ENCODE measurements around the gene SERPINB6. TPM values are rescaled to one million over a fixed set of nuclear protein-coding genes. Genes with fewer than 3 reads are reported as not detected.
"Not testable (repeated sequence)": the region's sequence is repeated elsewhere in the genome, so short reads cannot be mapped to it uniquely, and the experiment has no call there.

The SERPINB6 gene
- polyA plus RNA-seq, 3 donors, result 82.2 to 86.0 (median 84.7) TPM

- no peak for DNase-seq
Observed at GRCh38 chr6:2984738-2985406, 13.5 kb upstream of the SERPINB6 start.

DNA sequence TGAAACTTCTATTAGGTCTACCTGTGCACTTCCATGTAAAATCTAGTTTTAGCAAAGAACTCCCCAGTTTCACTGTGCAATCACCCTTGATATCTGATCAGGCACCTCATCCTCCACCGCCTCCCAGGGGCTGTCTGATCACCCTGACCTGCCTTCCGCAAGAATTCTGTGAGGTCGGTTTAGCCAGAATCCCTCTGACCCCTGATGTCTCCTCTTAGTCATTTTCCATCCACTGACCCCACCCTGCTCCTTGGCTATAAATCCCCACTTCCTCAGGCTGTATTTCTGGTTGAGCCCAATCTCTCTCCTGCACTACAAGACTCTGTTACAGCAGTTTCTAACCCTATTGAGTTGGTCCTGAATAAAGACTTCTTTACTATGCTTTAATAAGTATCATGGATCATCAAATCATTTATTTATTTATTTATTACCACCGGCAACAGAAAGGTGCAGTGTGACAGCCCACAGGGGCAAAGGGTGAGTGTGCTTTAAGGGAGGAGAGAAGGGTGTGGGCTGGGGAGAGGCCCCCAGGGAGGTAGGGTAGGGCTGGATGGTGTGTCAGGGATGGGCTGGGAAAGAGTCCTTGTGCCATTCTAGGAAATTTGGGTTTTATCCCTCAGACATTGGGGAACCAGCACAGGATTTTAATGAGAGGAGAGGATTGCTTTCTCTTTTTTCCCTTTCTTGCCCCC is 11.2 kb upstream of the SERPINB6 start:
- DNase-seq, result no peak

DNA sequence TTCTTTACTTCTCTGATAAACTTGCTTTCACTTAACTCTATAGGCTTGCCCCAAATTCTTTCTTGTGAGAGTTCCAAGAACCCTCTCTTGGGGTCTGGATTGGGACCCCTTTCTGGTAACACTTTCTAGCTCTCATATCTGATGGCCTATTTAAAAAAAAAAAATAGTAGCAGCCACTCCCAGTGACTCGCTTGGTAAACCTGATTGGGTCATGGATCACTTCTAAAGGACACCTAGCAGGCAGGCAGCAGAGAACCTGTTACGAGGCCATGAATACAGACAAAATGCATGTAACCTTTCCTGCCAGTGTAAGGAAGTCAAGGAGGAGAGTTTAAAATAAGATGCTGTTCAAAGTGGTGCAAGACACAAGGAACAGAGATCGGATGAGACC is 9.1 kb upstream of the SERPINB6 start:
- no peak for DNase-seq

DNA sequence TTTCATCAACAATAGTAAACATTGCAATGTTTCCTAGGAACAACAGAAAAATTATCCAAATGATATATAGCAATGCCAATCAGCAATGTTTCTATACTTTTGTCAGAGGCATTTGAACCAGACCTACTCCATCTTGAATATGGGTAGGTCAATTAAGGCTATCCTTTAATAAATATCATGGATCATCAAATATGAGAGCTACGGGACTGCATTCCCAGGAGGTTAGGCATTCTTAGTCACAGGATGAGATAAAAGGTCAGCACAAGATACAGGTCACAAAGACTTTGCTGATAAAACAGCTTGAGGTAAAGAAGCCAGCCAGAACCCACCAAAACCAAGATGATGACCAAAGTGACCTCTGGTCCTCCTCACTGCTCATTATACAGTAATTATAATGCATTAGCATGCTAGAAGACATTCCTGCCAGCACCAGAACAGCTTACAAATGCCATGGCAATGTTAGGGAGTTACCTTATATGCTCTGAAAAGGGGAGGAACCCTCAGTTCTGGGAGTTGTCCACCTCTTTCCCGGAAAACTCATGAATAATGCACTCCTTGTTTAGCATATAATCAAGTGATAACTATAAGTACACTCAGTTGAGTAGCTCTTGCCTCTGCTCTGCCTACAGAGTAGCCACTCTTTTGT is 8.6 kb upstream of the SERPINB6 start:
- no peak for DNase-seq

DNA sequence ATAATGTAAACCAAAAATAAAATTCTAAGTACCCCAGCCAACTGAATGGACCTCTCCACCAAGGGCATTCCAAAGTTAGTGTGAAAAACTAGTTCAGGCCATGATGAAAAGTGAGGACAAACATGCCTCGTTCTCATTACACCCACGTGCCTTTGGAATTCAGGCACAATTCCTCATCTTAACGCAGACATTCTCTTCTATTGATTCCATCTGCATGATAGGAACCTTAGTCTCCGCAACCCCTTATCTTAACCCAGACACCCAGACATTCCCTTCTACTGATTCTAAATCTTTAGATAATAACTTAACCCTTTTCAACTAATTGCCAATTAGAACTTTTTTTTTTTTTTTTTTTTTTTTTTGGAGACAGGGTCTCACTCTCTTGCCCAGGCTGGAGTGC is 7.6 kb upstream of the SERPINB6 start:
- DNase-seq, result no peak

DNA sequence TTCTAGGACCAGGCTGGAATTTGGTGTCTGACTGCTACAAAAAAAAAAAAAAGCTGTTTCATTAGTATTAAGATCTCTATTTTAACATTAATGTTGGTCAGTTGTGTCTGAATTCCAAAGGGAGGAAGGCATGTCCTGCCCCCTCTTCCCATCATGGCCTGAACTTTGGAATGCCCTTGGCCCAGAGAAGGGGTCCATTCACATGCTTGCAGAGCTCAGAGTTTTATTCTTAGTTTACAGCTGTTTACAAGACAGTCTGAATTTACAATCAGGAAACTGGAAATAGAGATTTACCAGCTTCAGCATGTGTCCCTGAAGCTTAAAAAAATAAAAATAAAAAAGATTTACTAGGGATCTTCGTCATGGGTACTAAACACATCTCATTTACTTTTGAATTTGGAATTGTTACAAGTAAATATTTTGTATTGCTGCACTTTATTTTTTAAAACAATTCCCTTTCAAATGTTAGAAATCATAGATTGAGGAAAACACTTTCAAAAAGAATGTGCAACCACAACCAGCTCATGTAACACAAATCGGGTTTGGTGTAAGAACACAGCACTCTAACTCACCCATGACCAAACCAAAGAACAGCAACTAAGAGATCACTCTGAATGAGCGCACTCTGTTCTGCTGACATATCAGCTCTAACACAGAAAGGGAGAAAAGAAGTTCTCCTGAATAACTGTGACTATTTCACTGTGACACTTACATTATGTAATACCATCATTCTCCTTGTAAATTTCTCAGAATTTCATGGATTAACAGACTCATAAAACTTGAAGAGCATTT is 6.6 kb upstream of the SERPINB6 start:
- no peak for DNase-seq

DNA sequence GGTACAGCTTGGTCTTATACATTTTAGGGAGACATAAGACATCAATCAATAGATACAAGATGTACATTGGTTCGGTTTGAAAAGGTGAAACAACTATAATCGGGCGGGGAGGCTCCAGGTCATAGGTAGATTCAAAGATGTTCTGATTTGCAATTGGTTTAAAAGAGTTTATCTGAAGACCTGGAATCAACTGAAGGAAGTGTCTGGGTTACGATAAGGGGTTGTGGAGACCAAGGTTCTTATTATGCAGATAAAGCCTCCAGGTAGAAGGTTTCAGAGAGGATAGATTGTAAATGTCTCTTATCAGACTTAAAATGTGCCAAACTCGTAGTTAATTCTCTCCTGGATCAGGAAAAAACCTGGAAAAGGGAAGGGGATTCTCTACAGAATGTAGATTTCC is 5.9 kb upstream of the SERPINB6 start:
- no peak for DNase-seq

GRCh38 chr6:2976571-2977085 is 5.3 kb upstream of the SERPINB6 start:
- no peak for DNase-seq

DNA sequence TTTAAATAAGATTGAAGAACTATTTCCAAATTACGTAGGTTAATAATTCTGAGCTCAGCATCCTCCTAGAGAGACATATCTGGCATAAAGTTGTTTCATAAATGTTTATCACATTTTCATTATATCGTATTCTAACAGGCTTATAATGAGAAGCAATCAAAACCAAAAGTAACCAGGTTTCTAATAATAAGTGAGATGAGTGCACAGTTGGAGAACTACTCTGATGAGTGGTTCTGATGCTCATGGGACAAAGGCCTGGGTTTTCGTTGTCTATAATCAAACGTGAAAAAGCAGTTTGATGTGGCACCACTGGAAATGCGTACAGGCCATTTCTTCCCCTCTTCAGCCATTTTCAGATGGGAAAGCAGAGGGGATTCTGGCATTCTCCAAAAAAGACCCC is 4.7 kb upstream of the SERPINB6 start:
- no peak for DNase-seq

DNA sequence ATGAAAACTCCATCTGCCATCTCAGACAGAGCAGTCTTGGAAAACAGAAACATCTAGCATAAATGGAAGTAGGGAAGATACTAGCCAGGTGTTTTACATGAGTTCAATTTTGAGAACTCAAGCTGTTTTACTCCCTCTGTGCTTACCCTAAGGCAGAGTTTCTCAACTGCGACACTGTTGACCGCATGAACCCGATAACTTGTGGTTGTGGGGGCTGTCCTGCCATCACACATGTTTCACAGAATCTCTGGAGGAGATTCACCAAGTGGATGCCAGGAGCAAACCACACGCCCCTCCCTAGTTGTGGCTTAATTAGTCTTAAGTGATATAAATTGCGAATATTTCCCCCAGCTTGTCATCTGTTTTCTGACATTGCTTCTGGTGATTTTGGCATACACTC is 2.3 kb upstream of the SERPINB6 start:
- DNase-seq, result no peak

DNA sequence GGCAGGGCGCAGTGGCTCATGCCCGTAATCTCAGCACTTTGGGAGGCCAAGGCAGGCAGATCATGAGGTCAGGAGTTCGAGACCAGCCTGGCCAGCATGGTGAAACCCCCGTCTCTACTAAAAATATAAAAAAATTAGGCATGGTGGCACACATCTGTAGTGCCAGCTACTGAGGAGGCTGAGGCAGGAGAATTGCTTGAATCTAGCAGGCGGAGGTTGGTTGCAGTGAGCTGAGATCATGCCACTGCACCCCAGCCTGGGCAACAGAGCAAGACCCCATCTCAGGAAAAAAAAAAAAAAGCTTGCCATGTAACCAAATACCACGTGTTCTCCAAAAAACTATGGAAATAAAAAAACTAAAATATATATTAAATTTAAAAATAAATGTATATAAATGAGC is 1.8 kb upstream of the SERPINB6 start:
- not testable (repeated sequence) for DNase-seq

GRCh38 chr6:2972685-2973084 is 1.3 kb upstream of the SERPINB6 start:
- DNase-seq, result not testable (repeated sequence)

GRCh38 chr6:2972219-2972487 is 786 bp upstream of the SERPINB6 start:
- not testable (repeated sequence) for DNase-seq

DNA sequence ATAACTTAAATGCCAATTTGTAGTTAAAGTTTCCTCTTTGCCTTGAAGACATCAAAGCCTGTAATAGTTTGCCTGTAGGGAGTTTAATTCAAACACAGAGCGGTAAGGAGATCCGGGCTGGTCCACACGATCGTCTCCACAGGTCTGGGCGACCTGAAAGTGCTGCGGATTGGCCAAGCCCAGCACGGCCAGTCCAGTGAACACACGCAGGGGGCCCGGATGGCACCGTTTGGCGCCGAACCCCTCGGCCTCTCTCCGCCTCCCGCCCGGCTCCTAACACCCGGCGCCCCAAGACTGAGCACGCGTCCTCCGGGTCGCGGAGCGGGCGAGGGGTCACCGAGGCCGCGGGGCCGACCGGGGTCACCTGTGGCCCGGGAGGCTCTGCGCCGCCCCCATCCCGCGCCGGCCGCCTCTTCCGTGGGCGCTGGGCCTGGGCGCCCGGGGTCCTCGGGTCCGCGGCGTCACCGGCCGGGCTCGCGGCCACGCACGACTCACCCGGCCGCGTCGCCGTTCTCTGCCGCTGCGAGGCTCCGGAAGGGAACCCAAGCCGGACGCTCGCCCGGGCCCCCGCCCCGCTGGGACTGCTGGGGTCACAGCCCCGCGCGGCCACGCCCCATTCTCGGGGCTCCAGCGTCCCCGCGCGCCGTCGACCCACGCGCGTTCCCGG is 481 bp downstream of the SERPINB6 start:
- peak; percentile 64 for DNase-seq

DNA sequence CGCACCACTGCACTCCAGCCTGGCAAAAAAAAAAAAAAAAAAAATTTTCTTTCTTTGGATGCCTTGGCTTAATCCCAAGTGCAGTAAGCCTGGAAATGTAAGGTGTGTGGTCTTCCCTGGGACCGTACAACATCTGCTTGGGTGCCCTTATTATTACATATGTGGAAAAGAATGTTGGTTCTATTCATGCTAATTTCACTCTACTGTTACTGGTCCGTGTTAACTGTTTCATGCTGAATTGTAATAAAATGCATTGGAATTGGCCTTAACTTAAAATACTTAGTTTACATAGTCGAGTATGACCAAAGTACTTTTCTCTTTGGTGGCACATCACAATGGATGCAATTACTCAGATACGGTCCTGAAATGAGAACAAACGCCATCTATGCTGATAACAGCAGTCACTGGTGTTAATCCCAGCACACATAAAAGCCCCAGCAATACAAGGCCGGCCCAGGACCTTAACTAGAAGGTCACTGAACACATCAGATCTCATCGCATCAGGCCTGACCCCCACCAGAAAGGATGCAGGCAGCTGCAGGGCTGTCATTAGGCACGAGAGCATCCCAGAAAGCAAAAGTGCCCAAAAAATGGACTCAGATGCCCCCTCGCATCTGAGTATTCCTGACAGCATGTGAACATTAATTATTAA is 1.2 kb downstream of the SERPINB6 start:
- no peak for DNase-seq

GRCh38 chr6:2969549-2969948 is 1.8 kb downstream of the SERPINB6 start:
- DNase-seq, result no peak

GRCh38 chr6:2968600-2969135 is 2.7 kb downstream of the SERPINB6 start:
- DNase-seq, result no peak

DNA sequence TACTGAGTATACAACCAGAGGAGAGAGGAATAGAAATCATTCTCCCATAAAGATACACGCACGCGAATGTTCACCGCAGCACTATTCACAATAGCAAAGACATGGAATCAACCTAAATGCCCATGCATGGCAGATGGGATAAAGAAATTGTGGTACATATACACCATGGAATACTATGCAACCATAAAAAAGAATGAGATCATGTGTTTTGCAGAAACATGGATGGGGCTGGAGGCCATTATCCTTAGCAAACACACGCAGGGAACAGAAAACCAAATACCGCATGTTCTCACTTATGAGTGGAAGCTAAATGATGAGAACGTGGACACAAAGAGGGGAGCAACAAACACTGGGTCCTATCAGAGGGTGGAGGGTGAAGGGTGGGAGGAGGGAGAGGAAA is 3.4 kb downstream of the SERPINB6 start:
- DNase-seq, result no peak

- no peak for DNase-seq
Observed at GRCh38 chr6:2966347-2966746, 5.0 kb downstream of the SERPINB6 start.

GRCh38 chr6:2964793-2965505 is 6.4 kb downstream of the SERPINB6 start:
- no peak for DNase-seq

All from renal pelvis (tissue), 4 donors.